Panc1 (cell line): ENCODE measurements around the gene MRPS33. TPM values are rescaled to one million over a fixed set of nuclear protein-coding genes. Genes with fewer than 3 reads are reported as not detected.

ENCODE experiments used
- ATAC-seq: fragments of 200-7000 bp; cut with Tn5 transposase; 2 replicates; pipeline ENCODE4 v1.9.1; 2020; ENCODE audit warnings: mild to moderate bottlenecking, moderate library complexity
- BruUV-seq: library from RNA; stranded (reverse); fragments of 400-500 nt; replicated peaks from 2 replicates; lab custom pipeline; 2021; lab: Mats Ljungman, UMichigan
- CTCF ChIA-PET: fragments of 300-600 bp; sonication (Branson Sonifier 250); formaldehyde crosslinking; loops from one replicate; lab custom pipeline; 2022; ENCODE audit warnings: antibody characterized with exemption; lab: Charles Lee
- POLR2A ChIA-PET: fragments of 300-600 bp; sonication (Branson Sonifier 250); formaldehyde crosslinking; loops from one replicate; lab custom pipeline; 2022; ENCODE audit warnings: antibody characterized with exemption; lab: Charles Lee
- DNase-seq: peaks from one replicate; pipeline ENCODE4 v3.0.0-alpha.2; 2010; ENCODE audit warnings: low read depth, low spot score
- H3K27ac ChIP-seq: 2 replicates; pipeline ENCODE4 v1.5.1; 2011; ENCODE audit warnings: mild to moderate bottlenecking, low read length, inconsistent platforms
- H3K27me3 ChIP-seq: fragments of 200-500 bp; sonication (Bioruptor generic); 2 replicates; pipeline ENCODE4 v1.6.0; 2014; ENCODE audit warnings: low read length, inconsistent platforms; ENCODE audit not compliant: control insufficient read depth, insufficient read depth
- H3K36me3 ChIP-seq: fragments of 200-500 bp; sonication (Bioruptor generic); 2 replicates; pipeline ENCODE4 v1.5.1; 2014; ENCODE audit warnings: inconsistent platforms, mild to moderate bottlenecking, low read length, moderate library complexity; ENCODE audit not compliant: control insufficient read depth, insufficient read depth
- H3K4me1 ChIP-seq: 2 replicates; pipeline ENCODE4 v1.5.1; 2011; ENCODE audit warnings: inconsistent platforms, mild to moderate bottlenecking, low read length, moderate library complexity; ENCODE audit not compliant: control insufficient read depth, insufficient read depth
- H3K4me3 ChIP-seq, 2 experiments: 2 replicates each; pipeline ENCODE4 v1.5.1; 2011 to 2012; ENCODE audit warnings: low read depth in 2 of 2, low read length in 2 of 2, mild to moderate bottlenecking in 2 of 2, inconsistent platforms in 1 of 2, moderate library complexity in 1 of 2
- H3K9me3 ChIP-seq: fragments of 200-500 bp; sonication (Bioruptor generic); 2 replicates; pipeline ENCODE4 v1.5.1; 2014; ENCODE audit warnings: low read depth, mild to moderate bottlenecking, inconsistent platforms, low read length, moderate library complexity; ENCODE audit not compliant: control insufficient read depth, insufficient read depth
- CTCF ChIP-seq: fragments of 450-650 bp; IDR thresholded peaks from 2 replicates; pipeline ENCODE4 v1.5.1; 2017; ENCODE audit warnings: mild to moderate bottlenecking
- POLR2AphosphoS5 ChIP-seq: IDR thresholded peaks from 2 replicates; pipeline ENCODE4 v1.6.1; 2012; ENCODE audit warnings: mild to moderate bottlenecking, low read depth, low read length, moderate library complexity
- SIN3A ChIP-seq: IDR thresholded peaks from 2 replicates; pipeline ENCODE4 v1.6.1; 2012; ENCODE audit warnings: low read depth, mild to moderate bottlenecking, low read length, moderate library complexity, borderline replicate concordance; ENCODE audit not compliant: insufficient read depth
- TCF7L2 ChIP-seq: IDR thresholded peaks from 2 replicates; pipeline ENCODE4 v1.6.1; 2011; ENCODE audit warnings: mild to moderate bottlenecking, low read depth, low read length, inconsistent platforms
- in situ Hi-C: cut with HindIII; loops from 2 replicates; pipeline ENCODE4 v1.10.0; 2016; ENCODE audit warnings: low sequenced_read_pairs, low pct_unique_long_range_greater_than_20kb
- intact Hi-C: fragments of 100-400 bp; cut with micrococcal nuclease; formaldehyde crosslinking; loops from one replicate; pipeline ENCODE4 v1.10.0; 2022; ENCODE audit not compliant: unreplicated experiment
- total RNA-seq: library from RNA; stranded (reverse); gene quantifications from one replicate; pipeline ENCODE4 v1.2.1, GENCODE V29; 2021; ENCODE audit not compliant: unreplicated experiment
- TF ChIP-seq, protein P1 (sequence below), 2 experiments: IDR thresholded peaks; 2 replicates each; pipeline ENCODE4 v1.6.1; 2011 to 2012; ENCODE audit warnings: low read depth in 2 of 2, control low read depth in 1 of 2, low read length in 1 of 2, mild to moderate bottlenecking in 1 of 2, moderate library complexity in 1 of 2; ENCODE audit not compliant: insufficient read depth in 1 of 2

MRPS33 gene
- total RNA-seq, 1 experiment from 2014 or later, result 68.8 TPM

DNA sequence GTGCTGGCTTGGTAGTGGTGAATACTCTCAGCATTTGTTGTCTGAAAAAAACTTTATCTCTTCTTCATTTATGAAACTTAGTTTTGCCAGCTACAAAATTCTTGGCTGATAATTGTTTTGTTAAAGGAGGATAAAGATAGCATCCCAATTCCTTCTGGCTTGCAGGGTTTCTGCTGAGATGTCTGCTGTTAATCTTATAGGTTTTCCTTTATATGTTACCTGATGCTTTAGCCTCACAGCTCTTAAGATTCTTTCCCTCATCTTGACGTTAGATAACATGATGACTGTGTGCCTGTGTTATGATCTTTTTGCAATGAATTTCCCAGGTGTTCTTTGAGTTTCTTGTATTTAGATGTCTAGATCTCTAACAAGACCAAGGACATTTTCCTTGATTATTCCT, 9.9 kb upstream of the MRPS33 start:
- no peaks in the 10 kb centered on the region for H3K36me3 ChIP-seq
- peaks cover 3% of the 10 kb centered on the region; the same call in 1 of the 2 replicates for H3K9me3 ChIP-seq
- no TSS peak for BruUV-seq
- no peaks in the 10 kb centered on the region for H3K27me3 ChIP-seq
- ChIA-PET POLR2A (no interaction called here), CTCF (no interaction called here)
- H3K4me3 ChIP-seq, result no peak overlapping the region
- ATAC-seq (no peak), DNase-seq (no peak)
- no peak overlapping the region for H3K27ac ChIP-seq
- H3K4me1 ChIP-seq, result no peaks in the 10 kb centered on the region
- TF ChIP-seq CTCF, result no peak
- intact Hi-C loops, result loop anchor here (10.0 kb wide), 1 partner anchor 220 kb away; no protein-coding TSS in a partner anchor
- in situ Hi-C loops, result no loop called here

DNA sequence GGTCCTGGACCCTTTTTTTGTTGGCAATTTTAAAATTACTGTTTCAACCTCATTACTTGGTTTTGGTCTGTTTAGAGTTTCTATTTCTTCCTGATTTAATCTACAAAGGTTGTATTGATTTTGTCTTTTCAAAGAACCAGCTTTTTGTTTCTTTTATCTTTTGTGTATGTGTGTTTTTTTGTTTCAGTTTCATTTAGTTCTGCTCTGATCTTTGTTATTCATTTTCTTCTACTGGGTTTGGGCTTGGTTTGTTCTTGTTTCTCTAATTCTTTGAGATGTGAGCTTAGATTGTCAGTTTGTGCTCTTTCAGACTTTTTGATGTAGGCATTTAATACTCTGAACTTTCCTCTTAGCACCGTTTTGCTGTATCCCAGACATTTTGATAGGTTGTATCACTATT, 8.5 kb upstream of the MRPS33 start:
- ChIA-PET CTCF (no interaction called here), POLR2A (no interaction called here)
- H3K27me3 ChIP-seq, result no peaks in the 10 kb centered on the region
- no peaks in the 10 kb centered on the region for H3K36me3 ChIP-seq
- no peak overlapping the region for H3K4me3 ChIP-seq
- peaks cover 3% of the 10 kb centered on the region; the same call in 1 of the 2 replicates for H3K9me3 ChIP-seq
- TF ChIP-seq SIN3A, result no peak
- TF ChIP-seq, protein P1, sequence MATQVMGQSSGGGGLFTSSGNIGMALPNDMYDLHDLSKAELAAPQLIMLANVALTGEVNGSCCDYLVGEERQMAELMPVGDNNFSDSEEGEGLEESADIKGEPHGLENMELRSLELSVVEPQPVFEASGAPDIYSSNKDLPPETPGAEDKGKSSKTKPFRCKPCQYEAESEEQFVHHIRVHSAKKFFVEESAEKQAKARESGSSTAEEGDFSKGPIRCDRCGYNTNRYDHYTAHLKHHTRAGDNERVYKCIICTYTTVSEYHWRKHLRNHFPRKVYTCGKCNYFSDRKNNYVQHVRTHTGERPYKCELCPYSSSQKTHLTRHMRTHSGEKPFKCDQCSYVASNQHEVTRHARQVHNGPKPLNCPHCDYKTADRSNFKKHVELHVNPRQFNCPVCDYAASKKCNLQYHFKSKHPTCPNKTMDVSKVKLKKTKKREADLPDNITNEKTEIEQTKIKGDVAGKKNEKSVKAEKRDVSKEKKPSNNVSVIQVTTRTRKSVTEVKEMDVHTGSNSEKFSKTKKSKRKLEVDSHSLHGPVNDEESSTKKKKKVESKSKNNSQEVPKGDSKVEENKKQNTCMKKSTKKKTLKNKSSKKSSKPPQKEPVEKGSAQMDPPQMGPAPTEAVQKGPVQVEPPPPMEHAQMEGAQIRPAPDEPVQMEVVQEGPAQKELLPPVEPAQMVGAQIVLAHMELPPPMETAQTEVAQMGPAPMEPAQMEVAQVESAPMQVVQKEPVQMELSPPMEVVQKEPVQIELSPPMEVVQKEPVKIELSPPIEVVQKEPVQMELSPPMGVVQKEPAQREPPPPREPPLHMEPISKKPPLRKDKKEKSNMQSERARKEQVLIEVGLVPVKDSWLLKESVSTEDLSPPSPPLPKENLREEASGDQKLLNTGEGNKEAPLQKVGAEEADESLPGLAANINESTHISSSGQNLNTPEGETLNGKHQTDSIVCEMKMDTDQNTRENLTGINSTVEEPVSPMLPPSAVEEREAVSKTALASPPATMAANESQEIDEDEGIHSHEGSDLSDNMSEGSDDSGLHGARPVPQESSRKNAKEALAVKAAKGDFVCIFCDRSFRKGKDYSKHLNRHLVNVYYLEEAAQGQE (IDR thresholded peaks at IDR 0.05; ENCODE audit: insufficient read depth in 1 of 2, low read depth in 2 of 2, low read length in 1 of 2), result no peak
- no peak for TF ChIP-seq POLR2AphosphoS5
- no peak for TF ChIP-seq CTCF
- in situ Hi-C loops, result no loop called here
- intact Hi-C loops, result loop anchor here (10.0 kb wide), 1 partner anchor 222 kb away; no protein-coding TSS in a partner anchor
- no peaks in the 10 kb centered on the region for H3K4me1 ChIP-seq
- DNase-seq, result no peak
- no peak overlapping the region for H3K27ac ChIP-seq
- no peak for ATAC-seq
- BruUV-seq, result no TSS peak

- no peak overlapping the region for H3K4me3 ChIP-seq
- ATAC-seq (no peak), DNase-seq (no peak)
- peaks cover 4% of the 10 kb centered on the region; the same call in 1 of the 2 replicates for H3K36me3 ChIP-seq
- no peak overlapping the region for H3K27ac ChIP-seq
- CTCF ChIA-PET, result no interaction called here
- H3K4me1 ChIP-seq, result peaks cover 6% of the 10 kb centered on the region
- H3K9me3 ChIP-seq, result peaks cover 6% of the 10 kb centered on the region; the same call in 1 of the 2 replicates
- POLR2A ChIA-PET, result no interaction called here
- BruUV-seq, result no TSS peak
- in situ Hi-C loops, result no loop called here
- peaks cover 9% of the 10 kb centered on the region; the same call in 1 of the 2 replicates for H3K27me3 ChIP-seq
- TF ChIP-seq POLR2AphosphoS5 (no peak), CTCF (no peak), TCF7L2 (no peak), SIN3A (no peak)
- TF ChIP-seq, protein P1 (IDR thresholded peaks at IDR 0.05; ENCODE audit: insufficient read depth in 1 of 2, low read depth in 2 of 2, low read length in 1 of 2), result no peak
- intact Hi-C loops, result no loop called here
These were observed 2.8 kb upstream of the MRPS33 start for GRCh38 chr7:141017555-141017954.
